ENCODE results near the gene LRPAP1. TPM values are rescaled to one million over a fixed set of nuclear protein-coding genes. Genes with fewer than 3 reads are reported as not detected.

Gene LRPAP1
- total and polyA plus RNA-seq, 2 donors (not counting 3 experiments of a cell fraction or from before 2014, with no cell fraction given): 90.1 to 170 TPM

- TF ChIP-seq, protein P1, sequence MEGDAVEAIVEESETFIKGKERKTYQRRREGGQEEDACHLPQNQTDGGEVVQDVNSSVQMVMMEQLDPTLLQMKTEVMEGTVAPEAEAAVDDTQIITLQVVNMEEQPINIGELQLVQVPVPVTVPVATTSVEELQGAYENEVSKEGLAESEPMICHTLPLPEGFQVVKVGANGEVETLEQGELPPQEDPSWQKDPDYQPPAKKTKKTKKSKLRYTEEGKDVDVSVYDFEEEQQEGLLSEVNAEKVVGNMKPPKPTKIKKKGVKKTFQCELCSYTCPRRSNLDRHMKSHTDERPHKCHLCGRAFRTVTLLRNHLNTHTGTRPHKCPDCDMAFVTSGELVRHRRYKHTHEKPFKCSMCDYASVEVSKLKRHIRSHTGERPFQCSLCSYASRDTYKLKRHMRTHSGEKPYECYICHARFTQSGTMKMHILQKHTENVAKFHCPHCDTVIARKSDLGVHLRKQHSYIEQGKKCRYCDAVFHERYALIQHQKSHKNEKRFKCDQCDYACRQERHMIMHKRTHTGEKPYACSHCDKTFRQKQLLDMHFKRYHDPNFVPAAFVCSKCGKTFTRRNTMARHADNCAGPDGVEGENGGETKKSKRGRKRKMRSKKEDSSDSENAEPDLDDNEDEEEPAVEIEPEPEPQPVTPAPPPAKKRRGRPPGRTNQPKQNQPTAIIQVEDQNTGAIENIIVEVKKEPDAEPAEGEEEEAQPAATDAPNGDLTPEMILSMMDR (IDR thresholded peaks at IDR 0.05; ENCODE audit: extremely low read depth in 1 of 2, insufficient read depth in 1 of 2, low read depth in 1 of 2, low read length in 2 of 2): no peak
- TF ChIP-seq POLR2A (IDR thresholded peaks at IDR 0.05; ENCODE audit: low read depth, low read length): no peak
- Histone ChIP-seq H3K27me3 (ENCODE audit: control insufficient read depth in 2 of 2, insufficient read depth in 2 of 2, low read length in 2 of 2) (peaks cover 4 to 13% of the 10 kb centered on the region in 2 experiments), H4K20me1 (replicated peaks; ENCODE audit: control insufficient read depth, extremely low read depth, insufficient read depth, low read length) (no peaks in the 10 kb centered on the region), H3K4me3 (replicated peaks in 1 of 3; ENCODE audit: insufficient read depth in 1 of 3, low read depth in 1 of 3, low read length in 3 of 3) (no peak overlapping the region), H2AFZ (ENCODE audit: low read depth, low read length) (no peak overlapping the region), H3K27ac (ENCODE audit: insufficient read depth, low read depth, low read length) (no peak overlapping the region), H3K9me1 (replicated peaks; ENCODE audit: control insufficient read depth, extremely low read depth, insufficient read depth, low read length) (no peaks in the 10 kb centered on the region), H3K4me2 (ENCODE audit: insufficient read depth, low read length) (no peak overlapping the region), H3K4me1 (ENCODE audit: control insufficient read depth, extremely low read depth, insufficient read depth, low read length) (no peaks in the 10 kb centered on the region), H3K9me3 (replicated peaks; ENCODE audit: control insufficient read depth, insufficient read depth, low read length) (no peaks in the 10 kb centered on the region), H3K36me3 (ENCODE audit: control insufficient read depth in 2 of 2, extremely low read depth in 1 of 2, insufficient read depth in 2 of 2, low read length in 2 of 2) (no peaks in the 10 kb centered on the region), H3K79me2 (ENCODE audit: control insufficient read depth, insufficient read depth, low read length) (no peaks in the 10 kb centered on the region), H3K9ac (replicated peaks; ENCODE audit: extremely low read depth, insufficient read depth, low read length) (no peak overlapping the region)
- FAIRE-seq: no peak
- dilution Hi-C loops (cut with MboI; ENCODE audit: extremely low pct_ligation_motif_present, low sequenced_read_pairs) (no loop called here), intact Hi-C loops (cut with micrococcal nuclease) (loop anchor here (10.0 kb wide), 1 partner anchor 455 kb away; no protein-coding TSS in a partner anchor)
- POLR2A ChIA-PET: no interaction called here
- DNase-seq (ENCODE audit: low read depth, low spot score): no peak
- CTCF ChIA-PET: interaction anchor here (1.3 kb wide), 1 partner anchor 9 kb away, joined by 6 read pairs; no protein-coding TSS in a partner anchor
- no TSS peak for BruUV-seq (replicated peaks)
These were observed 42.7 kb downstream of the LRPAP1 start for GRCh38 chr4:3489451-3489962.

GRCh38 chr4:3488820-3489219 lies 43.4 kb downstream of the LRPAP1 start:
- peaks cover 4 to 19% of the 10 kb centered on the region in 2 experiments for H3K27me3 ChIP-seq (ENCODE audit: control insufficient read depth in 2 of 2, insufficient read depth in 2 of 2, low read length in 2 of 2)
- no peaks in the 10 kb centered on the region for H3K4me1 ChIP-seq (ENCODE audit: control insufficient read depth, extremely low read depth, insufficient read depth, low read length)
- TF ChIP-seq EZH2 (IDR thresholded peaks at IDR 0.05; ENCODE audit: borderline replicate concordance, low read depth, low read length, severe bottlenecking) (no peak), GATA2 (IDR thresholded peaks at IDR 0.05; ENCODE audit: insufficient read depth, insufficient read length, low read depth, low read length) (no peak), POLR2AphosphoS5 (IDR thresholded peaks at IDR 0.05; ENCODE audit: insufficient read depth, low read depth, low read length) (no peak), JUN (IDR thresholded peaks at IDR 0.05; ENCODE audit: borderline replicate concordance, insufficient read depth, insufficient read length, low read depth) (no peak), POLR2A (IDR thresholded peaks at IDR 0.05; ENCODE audit: low read depth, low read length) (no peak), FOS (IDR thresholded peaks at IDR 0.05; ENCODE audit: borderline replicate concordance, insufficient read depth, low read length) (no peak), MYC (IDR thresholded peaks at IDR 0.05; ENCODE audit: low read depth, low read length) (no peak)
- TF ChIP-seq, protein P1 (IDR thresholded peaks at IDR 0.05; ENCODE audit: extremely low read depth in 1 of 2, insufficient read depth in 1 of 2, low read depth in 1 of 2, low read length in 2 of 2): no peak
- TF ChIP-seq, protein P2, sequence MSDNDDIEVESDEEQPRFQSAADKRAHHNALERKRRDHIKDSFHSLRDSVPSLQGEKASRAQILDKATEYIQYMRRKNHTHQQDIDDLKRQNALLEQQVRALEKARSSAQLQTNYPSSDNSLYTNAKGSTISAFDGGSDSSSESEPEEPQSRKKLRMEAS (IDR thresholded peaks at IDR 0.05; ENCODE audit: insufficient read depth, insufficient read length): no peak
- no peaks in the 10 kb centered on the region for H4K20me1 ChIP-seq (replicated peaks; ENCODE audit: control insufficient read depth, extremely low read depth, insufficient read depth, low read length)
- no peak overlapping the region for H3K4me2 ChIP-seq (ENCODE audit: insufficient read depth, low read length)
- ChIA-PET POLR2A (no interaction called here), CTCF (interaction anchor here (1.3 kb wide), 1 partner anchor 8 kb away, joined by 6 read pairs; no protein-coding TSS in a partner anchor)
- H3K9me1 ChIP-seq (replicated peaks; ENCODE audit: control insufficient read depth, extremely low read depth, insufficient read depth, low read length): no peaks in the 10 kb centered on the region
- no TSS peak for BruUV-seq (replicated peaks)
- H3K36me3 ChIP-seq (ENCODE audit: control insufficient read depth in 2 of 2, extremely low read depth in 1 of 2, insufficient read depth in 2 of 2, low read length in 2 of 2): no peaks in the 10 kb centered on the region
- intact Hi-C loops (cut with micrococcal nuclease) (loop anchor here (10.0 kb wide), 1 partner anchor 456 kb away; no protein-coding TSS in a partner anchor), dilution Hi-C loops (cut with MboI; ENCODE audit: extremely low pct_ligation_motif_present, low sequenced_read_pairs) (no loop called here)
- FAIRE-seq: no peak
- no peak overlapping the region for H2AFZ ChIP-seq (ENCODE audit: low read depth, low read length)
- H3K79me2 ChIP-seq (ENCODE audit: control insufficient read depth, insufficient read depth, low read length): no peaks in the 10 kb centered on the region
- no peak overlapping the region for H3K4me3 ChIP-seq (replicated peaks in 1 of 3; ENCODE audit: insufficient read depth in 1 of 3, low read depth in 1 of 3, low read length in 3 of 3)
- H3K27ac ChIP-seq (ENCODE audit: insufficient read depth, low read depth, low read length): no peak overlapping the region
- DNase-seq (ENCODE audit: low read depth, low spot score): no peak
- H3K9ac ChIP-seq (replicated peaks; ENCODE audit: extremely low read depth, insufficient read depth, low read length): no peak overlapping the region
- no peaks in the 10 kb centered on the region for H3K9me3 ChIP-seq (replicated peaks; ENCODE audit: control insufficient read depth, insufficient read depth, low read length)
